Nephron progenitor cell (in vitro differentiated cells): Measurements from ENCODE around the gene GPS1.

Experiments used
- DNase-seq: peaks from one replicate; pipeline ENCODE4 v3.0.0; 2021
- H3K27ac Mint-ChIP-seq: 2 replicates; pipeline ENCODE4 v1.8.0; 2021; ENCODE audit warnings: mild to moderate bottlenecking, moderate library complexity, mixed read lengths
- H3K27me3 Mint-ChIP-seq: 2 replicates; pipeline ENCODE4 v1.8.0; 2021; ENCODE audit warnings: mild to moderate bottlenecking, low read depth, mixed read lengths; ENCODE audit not compliant: poor library complexity
- H3K36me3 Mint-ChIP-seq: 2 replicates; pipeline ENCODE4 v1.8.0; 2021; ENCODE audit warnings: low read depth, mixed read lengths
- H3K4me1 Mint-ChIP-seq: 2 replicates; pipeline ENCODE4 v1.8.0; 2021; ENCODE audit warnings: mixed read lengths
- H3K4me3 Mint-ChIP-seq: 2 replicates; pipeline ENCODE4 v1.8.0; 2021; ENCODE audit warnings: mild to moderate bottlenecking, moderate library complexity, mixed read lengths
- H3K9me3 Mint-ChIP-seq: 2 replicates; pipeline ENCODE4 v1.8.0; 2021; ENCODE audit warnings: mild to moderate bottlenecking, moderate library complexity, mixed read lengths
- TF ChIP-seq, protein P1 (sequence below): fragments of 200-600 bp; sonication (generic); IDR thresholded peaks from 2 replicates; pipeline ENCODE4 v1.5.0; 2021; ENCODE audit warnings: antibody characterized with exemption

GPS1 gene

DNA sequence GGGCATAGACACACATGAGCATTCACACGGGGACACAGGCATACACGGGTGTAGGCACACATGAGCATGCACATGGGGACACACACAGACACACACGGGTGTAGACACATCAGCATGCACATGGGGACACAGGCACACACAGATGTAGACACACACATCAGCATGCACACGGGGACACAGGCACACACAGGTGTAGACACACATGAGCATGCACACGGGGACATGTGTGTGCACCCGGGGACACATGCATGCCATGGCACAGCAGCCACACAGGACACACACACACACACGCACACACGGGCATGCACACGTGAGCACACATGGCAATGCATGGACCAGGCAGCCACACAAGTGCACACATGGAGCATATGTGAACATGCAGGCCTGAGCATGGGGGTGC, 9.0 kb upstream of the GPS1 start:
- Mint-ChIP-seq H3K27me3 (peaks cover 5% of the 10 kb centered on the region), H3K27ac (no peak overlapping the region), H3K4me1 (peaks cover 25% of the 10 kb centered on the region), H3K36me3 (peaks cover 6% of the 10 kb centered on the region), H3K4me3 (no peak overlapping the region), H3K9me3 (peaks cover 8% of the 10 kb centered on the region)
- DNase-seq = no peak
- TF ChIP-seq, protein P1, sequence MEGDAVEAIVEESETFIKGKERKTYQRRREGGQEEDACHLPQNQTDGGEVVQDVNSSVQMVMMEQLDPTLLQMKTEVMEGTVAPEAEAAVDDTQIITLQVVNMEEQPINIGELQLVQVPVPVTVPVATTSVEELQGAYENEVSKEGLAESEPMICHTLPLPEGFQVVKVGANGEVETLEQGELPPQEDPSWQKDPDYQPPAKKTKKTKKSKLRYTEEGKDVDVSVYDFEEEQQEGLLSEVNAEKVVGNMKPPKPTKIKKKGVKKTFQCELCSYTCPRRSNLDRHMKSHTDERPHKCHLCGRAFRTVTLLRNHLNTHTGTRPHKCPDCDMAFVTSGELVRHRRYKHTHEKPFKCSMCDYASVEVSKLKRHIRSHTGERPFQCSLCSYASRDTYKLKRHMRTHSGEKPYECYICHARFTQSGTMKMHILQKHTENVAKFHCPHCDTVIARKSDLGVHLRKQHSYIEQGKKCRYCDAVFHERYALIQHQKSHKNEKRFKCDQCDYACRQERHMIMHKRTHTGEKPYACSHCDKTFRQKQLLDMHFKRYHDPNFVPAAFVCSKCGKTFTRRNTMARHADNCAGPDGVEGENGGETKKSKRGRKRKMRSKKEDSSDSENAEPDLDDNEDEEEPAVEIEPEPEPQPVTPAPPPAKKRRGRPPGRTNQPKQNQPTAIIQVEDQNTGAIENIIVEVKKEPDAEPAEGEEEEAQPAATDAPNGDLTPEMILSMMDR = no peak

DNA sequence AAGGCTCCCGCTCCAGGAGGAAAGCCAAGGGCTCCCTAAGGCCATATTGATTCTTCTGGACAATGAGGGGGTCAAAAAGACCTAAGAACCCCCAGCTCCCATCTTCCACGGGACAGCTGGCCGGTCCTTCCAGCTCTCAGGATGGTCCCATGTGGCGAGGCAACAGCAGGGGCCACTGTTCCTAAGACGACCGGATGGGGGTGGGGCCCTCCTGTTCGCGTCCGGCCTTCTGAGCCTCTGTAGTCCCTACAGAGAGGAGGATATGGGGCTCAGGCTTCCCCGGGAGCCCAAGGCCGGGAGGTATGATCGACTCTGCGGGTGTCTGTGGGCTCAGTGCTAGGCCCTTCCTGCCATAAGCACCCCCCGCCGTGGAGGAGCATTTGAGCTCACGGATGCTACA, 8.2 kb upstream of the GPS1 start:
- Mint-ChIP-seq H3K4me3 (no peak overlapping the region), H3K9me3 (peaks cover 4% of the 10 kb centered on the region), H3K4me1 (peaks cover 20% of the 10 kb centered on the region), H3K27me3 (peaks cover 3% of the 10 kb centered on the region), H3K27ac (no peak overlapping the region), H3K36me3 (peaks cover 8% of the 10 kb centered on the region)
- no peak for DNase-seq
- TF ChIP-seq, protein P1 = no peak

DNA sequence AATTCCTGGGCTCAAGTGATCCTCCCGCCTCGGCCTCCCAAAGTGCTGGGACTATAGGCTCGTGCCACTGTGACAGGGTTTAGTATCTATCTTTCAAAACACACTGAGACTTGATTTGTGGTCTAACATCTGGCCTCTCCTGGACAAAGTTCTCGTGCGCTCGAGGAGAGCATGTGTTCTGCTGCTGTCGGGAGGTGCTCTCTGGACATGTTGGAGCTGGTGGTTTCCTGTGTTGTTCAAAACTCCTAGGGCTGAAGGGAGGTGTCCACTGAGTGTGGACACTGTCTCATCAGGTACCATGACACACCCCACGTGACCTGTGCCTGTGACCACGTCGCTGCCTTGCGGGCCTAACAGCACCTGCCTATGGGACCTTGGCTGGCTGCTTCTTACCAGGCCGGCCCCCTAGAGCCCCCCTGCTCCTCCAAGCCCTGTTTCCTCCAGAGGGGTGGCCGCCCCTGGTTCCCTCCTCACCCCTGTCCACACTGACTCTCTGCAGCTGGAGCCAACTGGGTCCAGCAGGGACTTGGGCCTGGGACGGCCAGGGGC, 5.7 kb upstream of the GPS1 start:
- no peak for DNase-seq
- Mint-ChIP-seq H3K36me3 (peaks cover 8% of the 10 kb centered on the region), H3K27me3 (no peaks in the 10 kb centered on the region), H3K27ac (no peak overlapping the region), H3K4me1 (peaks cover 20% of the 10 kb centered on the region), H3K9me3 (no peaks in the 10 kb centered on the region), H3K4me3 (no peak overlapping the region)
- TF ChIP-seq, protein P1 = no peak

DNA sequence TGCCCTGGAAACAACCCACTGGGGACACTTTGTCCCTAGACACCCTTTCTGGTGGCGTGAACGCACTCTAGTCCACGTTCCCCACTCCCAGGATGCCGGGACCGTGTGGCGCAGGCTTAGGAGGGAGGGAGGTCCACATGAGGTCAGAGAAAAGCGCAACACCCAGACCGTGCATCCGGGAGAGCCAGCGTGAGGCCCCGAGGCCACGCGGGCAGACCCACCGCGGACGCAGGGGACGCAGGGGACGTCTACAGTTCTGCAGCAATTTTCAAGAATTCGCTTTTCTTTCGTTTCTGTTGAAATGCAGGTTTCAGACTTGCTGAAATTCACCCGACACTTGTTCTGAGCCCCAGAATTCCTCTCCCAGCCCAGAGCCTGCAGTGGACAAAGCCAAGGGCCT, 4.8 kb upstream of the GPS1 start:
- H3K4me1 Mint-ChIP-seq = peaks cover 15% of the 10 kb centered on the region
- H3K9me3 Mint-ChIP-seq = no peaks in the 10 kb centered on the region
- H3K36me3 Mint-ChIP-seq = peaks cover 8% of the 10 kb centered on the region
- TF ChIP-seq, protein P1 = no peak
- DNase-seq = no peak
- H3K4me3 Mint-ChIP-seq = no peak overlapping the region
- peak overlapping the region; percentile 93 for H3K27ac Mint-ChIP-seq
- H3K27me3 Mint-ChIP-seq = no peaks in the 10 kb centered on the region

DNA sequence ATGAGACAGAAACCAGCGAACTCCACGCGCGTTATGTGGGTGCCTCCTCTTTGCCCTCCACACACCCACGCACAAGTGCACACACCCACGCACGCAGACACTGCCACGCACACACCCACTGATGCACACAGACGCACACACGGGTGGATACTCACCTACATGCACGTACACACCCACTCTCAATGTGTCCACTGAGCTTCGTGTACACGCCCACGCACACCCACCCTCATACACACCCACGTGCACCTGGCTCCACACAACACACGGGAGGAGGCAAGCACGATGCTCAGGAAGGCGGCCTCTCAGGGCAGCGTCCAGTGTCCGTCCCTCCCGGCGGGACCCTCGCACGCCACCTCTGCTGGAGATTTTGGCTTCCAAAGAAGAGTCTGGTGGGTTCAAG, 4.3 kb upstream of the GPS1 start:
- Mint-ChIP-seq H3K9me3 (no peaks in the 10 kb centered on the region), H3K4me3 (no peak overlapping the region), H3K4me1 (peaks cover 13% of the 10 kb centered on the region), H3K36me3 (peaks cover 8% of the 10 kb centered on the region), H3K27ac (peak overlapping the region; percentile 58), H3K27me3 (no peaks in the 10 kb centered on the region)
- DNase-seq = no peak
- TF ChIP-seq, protein P1 = no peak

DNA sequence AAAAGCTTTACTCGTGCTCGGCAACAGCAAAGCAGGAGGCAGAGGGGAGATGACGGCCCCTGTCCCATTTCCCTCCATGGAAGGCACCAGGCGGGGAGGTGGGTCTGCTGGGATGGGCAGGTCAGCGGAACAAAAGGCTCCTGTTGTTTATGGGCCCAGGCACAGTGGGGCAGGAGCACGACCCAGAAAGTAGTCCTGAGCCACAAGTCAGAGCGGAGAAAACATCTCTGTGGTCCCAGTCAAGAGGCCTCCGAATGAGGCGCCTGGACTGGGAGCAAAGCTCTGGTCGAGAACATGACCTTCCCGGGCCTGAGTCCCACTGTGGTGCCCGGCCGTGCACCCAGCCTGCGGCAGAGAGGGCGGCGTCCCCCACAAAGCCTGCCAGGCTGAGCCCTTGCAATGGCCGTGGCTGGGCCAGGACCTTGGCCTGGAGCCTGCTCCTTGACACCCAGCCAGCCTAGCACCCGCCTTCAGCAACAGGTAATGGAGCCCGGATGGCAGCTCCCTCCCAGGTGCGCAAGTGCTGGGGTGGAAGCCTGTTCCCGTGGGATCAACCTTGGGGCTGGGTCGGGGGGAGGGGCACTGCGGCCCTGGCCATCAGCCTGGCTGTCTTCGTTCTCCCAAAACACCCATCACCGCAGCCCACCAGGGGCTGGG, 3.7 kb upstream of the GPS1 start:
- H3K9me3 Mint-ChIP-seq = no peaks in the 10 kb centered on the region
- no peak overlapping the region for H3K4me3 Mint-ChIP-seq
- TF ChIP-seq, protein P1 = no peak
- peaks cover 14% of the 10 kb centered on the region for H3K4me1 Mint-ChIP-seq
- no peak for DNase-seq
- peaks cover 8% of the 10 kb centered on the region for H3K36me3 Mint-ChIP-seq
- no peak overlapping the region for H3K27ac Mint-ChIP-seq
- H3K27me3 Mint-ChIP-seq = no peaks in the 10 kb centered on the region
